HG03342 (cell line): ENCODE data around the gene TMEM266.

Source experiments
- ATAC-seq: cut with Tn5 transposase; IDR thresholded peaks from one replicate; pipeline ENCODE4 v1.9.1; 2021; ENCODE audit warnings: mild to moderate bottlenecking, moderate library complexity; ENCODE audit not compliant: unreplicated experiment

TMEM266 gene

DNA sequence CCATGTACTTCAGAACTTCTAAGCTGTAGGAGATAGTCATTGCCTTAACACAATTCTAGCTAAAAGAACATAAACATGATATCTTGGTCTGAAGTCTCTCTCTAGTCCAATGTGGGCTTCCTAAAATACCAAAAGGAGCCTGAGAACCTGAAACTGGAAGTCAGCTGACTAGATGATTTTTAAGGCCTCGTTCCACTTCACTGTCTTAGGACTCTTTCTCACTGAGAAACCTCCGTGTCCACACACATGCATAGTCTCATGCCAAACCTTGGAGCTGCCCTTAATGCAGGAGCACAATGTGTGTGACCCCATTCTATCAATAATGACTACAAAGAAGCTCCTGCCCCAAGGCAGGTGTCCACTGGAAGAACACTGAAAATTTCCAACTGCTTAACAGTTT is 163.7 kb downstream of the TMEM266 start:
- no peak for ATAC-seq

DNA sequence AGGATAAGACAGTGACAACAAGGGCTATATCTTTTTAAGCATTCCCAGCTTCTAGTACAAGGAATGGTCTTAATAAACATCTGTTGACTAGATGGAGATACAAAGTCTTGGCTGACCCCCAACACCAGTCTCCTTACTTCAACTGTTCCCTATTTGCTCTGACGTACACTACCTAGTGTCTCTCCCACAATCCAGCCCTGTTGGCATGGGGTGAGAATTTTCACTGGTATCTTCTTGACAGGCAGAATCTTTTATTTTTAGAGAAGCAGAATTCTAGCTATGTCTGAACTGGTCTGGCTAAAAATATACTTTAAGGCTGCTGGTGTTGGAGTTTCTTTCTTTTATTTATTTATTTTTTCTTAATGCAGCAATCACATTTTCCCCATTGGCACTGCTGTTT is 169.5 kb downstream of the TMEM266 start:
- ATAC-seq = no peak

GRCh38 chr15:76233921-76234320 is 174.1 kb downstream of the TMEM266 start:
- ATAC-seq = no peak

GRCh38 chr15:76234337-76234889 is 174.6 kb downstream of the TMEM266 start:
- ATAC-seq = no peak

- no peak for ATAC-seq
Observed at GRCh38 chr15:76235186-76235826, 175.5 kb downstream of the TMEM266 start.

GRCh38 chr15:76236350-76236749 is 176.6 kb downstream of the TMEM266 start:
- no peak for ATAC-seq

- no peak for ATAC-seq
Observed at GRCh38 chr15:76239786-76240185, 180.0 kb downstream of the TMEM266 start.

- ATAC-seq = no peak
Observed at GRCh38 chr15:76245072-76245610, 185.4 kb downstream of the TMEM266 start.

GRCh38 chr15:76251717-76252116 is 191.9 kb downstream of the TMEM266 start:
- ATAC-seq = no peak

DNA sequence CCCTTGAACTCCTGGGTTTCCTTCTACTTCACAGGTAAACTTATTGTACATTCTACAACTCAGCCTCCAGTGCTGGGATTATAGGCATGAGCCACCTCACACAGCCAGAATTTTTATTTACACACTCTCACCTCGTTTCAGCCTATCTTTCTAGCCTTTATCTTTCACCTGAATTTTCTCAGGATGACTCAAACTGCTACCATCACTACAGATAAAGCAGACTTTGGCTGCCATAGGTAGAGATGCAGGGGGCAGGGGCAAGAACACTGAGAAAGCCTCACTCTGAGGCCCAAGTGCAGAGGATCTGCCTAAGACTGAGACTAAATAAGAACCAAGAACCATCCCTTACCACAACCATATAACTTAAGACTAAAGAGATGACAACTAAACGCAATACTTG is 192.5 kb downstream of the TMEM266 start:
- ATAC-seq = no peak

- no peak for ATAC-seq
Observed at GRCh38 chr15:76253691-76254473, 194.1 kb downstream of the TMEM266 start.
